Ascending aorta (tissue), 2 donors: ENCODE results near the gene HOMER1. TPM values are rescaled to one million over a fixed set of nuclear protein-coding genes. Genes with fewer than 3 reads are reported as not detected.

Experiments used
- DNase-seq, 2 donors: peaks; one replicate each; pipeline ENCODE4 v3.0.0-alpha.2; 2019; ENCODE audit warnings: low spot score in 2 of 2
- H3K27ac ChIP-seq, 2 donors: fragments of 200-600 bp; sonication (generic); one replicate each; pipeline ENCODE4 v1.5.1; 2016 to 2017; ENCODE audit warnings: mild to moderate bottlenecking in 1 of 2
- H3K27me3 ChIP-seq: fragments of 200-600 bp; sonication (generic); one replicate; pipeline ENCODE4 v1.5.1; 2017
- H3K36me3 ChIP-seq, 2 donors: fragments of 200-600 bp; sonication (generic); one replicate each; pipeline ENCODE4 v1.5.1; 2016
- H3K4me1 ChIP-seq, 2 donors: fragments of 200-600 bp; sonication (generic); one replicate each; pipeline ENCODE4 v1.5.1; 2016 to 2017; ENCODE audit warnings: mild to moderate bottlenecking in 1 of 2
- H3K4me3 ChIP-seq, 2 donors: fragments of 200-600 bp; sonication (generic); one replicate each; pipeline ENCODE4 v1.5.1; 2016 to 2017; ENCODE audit warnings: mild to moderate bottlenecking in 1 of 2
- H3K9me3 ChIP-seq, 2 donors: fragments of 200-600 bp; sonication (generic); one replicate each; pipeline ENCODE4 v1.5.1; 2016
- intact Hi-C: fragments of 100-400 bp; cut with DNase I; formaldehyde crosslinking; loops from one replicate; pipeline ENCODE4 v1.15.1; 2023
- total RNA-seq: library from RNA; depleted of rRNA; stranded (reverse); fragments of >200 nt; gene quantifications from one replicate; pipeline ENCODE4 v1.1.0, GENCODE V29; 2016
- TF ChIP-seq, protein P1 (sequence below), 3 experiments: fragments of 200-600 bp in 2 of 3; fragments of 450-650 bp in 1 of 3; sonication (generic) in 2 of 3; IDR thresholded peaks; one replicate each; pipeline ENCODE4 v1.5.1; 2016 to 2019; ENCODE audit warnings: antibody characterized with exemption in 3 of 3, mild to moderate bottlenecking in 1 of 3, moderate library complexity in 1 of 3

Gene HOMER1
- total RNA-seq, 1 donor from 2014 or later, result 2.3 TPM

GRCh38 chr5:79464278-79464677 lies 49.7 kb downstream of the HOMER1 start:
- intact Hi-C loops, result loop anchor here (2.0 to 10.0 kb wide), 2 partner anchors 329 to 443 kb away; no protein-coding TSS in a partner anchor
- no peak overlapping the region for H3K4me3 ChIP-seq
- TF ChIP-seq, protein P1, sequence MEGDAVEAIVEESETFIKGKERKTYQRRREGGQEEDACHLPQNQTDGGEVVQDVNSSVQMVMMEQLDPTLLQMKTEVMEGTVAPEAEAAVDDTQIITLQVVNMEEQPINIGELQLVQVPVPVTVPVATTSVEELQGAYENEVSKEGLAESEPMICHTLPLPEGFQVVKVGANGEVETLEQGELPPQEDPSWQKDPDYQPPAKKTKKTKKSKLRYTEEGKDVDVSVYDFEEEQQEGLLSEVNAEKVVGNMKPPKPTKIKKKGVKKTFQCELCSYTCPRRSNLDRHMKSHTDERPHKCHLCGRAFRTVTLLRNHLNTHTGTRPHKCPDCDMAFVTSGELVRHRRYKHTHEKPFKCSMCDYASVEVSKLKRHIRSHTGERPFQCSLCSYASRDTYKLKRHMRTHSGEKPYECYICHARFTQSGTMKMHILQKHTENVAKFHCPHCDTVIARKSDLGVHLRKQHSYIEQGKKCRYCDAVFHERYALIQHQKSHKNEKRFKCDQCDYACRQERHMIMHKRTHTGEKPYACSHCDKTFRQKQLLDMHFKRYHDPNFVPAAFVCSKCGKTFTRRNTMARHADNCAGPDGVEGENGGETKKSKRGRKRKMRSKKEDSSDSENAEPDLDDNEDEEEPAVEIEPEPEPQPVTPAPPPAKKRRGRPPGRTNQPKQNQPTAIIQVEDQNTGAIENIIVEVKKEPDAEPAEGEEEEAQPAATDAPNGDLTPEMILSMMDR (IDR thresholded peaks at IDR 0.05), result no peak
- H3K27ac ChIP-seq, result no peak overlapping the region
- H3K27me3 ChIP-seq, result no peaks in the 10 kb centered on the region
- H3K9me3 ChIP-seq, result no peaks in the 10 kb centered on the region
- H3K4me1 ChIP-seq, result no peaks in the 10 kb centered on the region
- DNase-seq, result no peak
- H3K36me3 ChIP-seq, result no peaks in the 10 kb centered on the region

DNA sequence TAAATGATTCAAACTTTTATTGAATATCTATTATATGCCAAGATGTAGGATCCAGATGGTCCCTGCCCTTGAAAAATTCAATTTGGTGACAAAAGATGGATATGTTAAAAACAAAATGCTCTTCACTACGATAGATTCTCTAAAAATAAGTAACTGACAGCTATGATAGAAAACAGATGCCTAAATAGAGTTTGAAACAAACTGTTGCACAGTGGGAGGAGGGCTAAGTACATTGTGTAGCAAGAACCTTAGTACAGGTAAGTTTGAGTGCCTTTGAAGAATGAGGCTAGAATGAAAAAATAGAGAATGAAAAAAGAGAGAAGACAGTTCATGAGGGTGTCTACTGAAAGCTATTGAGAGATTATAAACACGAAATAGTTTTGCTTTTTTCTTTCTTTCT lies 54.3 kb downstream of the HOMER1 start:
- H3K4me3 ChIP-seq, result no peak overlapping the region
- H3K9me3 ChIP-seq, result no peaks in the 10 kb centered on the region
- no peak overlapping the region for H3K27ac ChIP-seq
- H3K27me3 ChIP-seq, result no peaks in the 10 kb centered on the region
- no peaks in the 10 kb centered on the region for H3K4me1 ChIP-seq
- intact Hi-C loops, result loop anchor here (10.0 kb wide), 1 partner anchor 325 kb away; no protein-coding TSS in a partner anchor
- no peaks in the 10 kb centered on the region for H3K36me3 ChIP-seq
- TF ChIP-seq, protein P1 (IDR thresholded peaks at IDR 0.05), result no peak
- no peak for DNase-seq

DNA sequence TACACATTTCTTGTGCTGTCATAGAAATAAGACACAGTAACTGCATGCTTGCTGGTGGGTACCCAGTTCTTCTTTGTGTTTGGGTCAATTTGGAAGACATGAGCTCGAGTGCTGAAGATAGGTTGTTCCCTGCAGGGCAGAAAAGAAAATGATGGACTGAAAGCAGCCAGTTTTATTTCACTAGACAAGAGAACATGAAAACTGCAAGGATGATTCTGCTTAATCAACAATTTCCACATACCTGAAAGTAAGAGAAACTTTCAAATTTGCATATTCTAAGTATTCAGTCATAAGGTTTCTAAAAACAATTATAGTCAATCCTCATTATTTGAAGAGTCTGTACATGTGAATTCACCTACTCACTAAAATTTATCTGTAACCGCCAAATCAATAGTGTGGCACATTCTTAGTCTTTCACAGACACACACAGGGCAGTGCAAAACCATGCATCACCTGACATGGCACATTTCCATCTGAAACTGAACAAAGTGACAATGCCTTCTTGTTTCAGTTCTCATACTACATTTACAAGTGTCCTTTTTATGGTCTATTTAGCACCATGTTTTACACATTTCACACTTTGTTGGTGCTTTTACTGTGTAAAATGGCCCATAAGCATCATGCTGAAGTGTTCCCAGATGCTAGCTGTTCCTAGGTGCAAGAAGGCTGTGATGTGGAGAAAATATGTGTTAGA lies 56.9 kb downstream of the HOMER1 start:
- TF ChIP-seq, protein P1 (IDR thresholded peaks at IDR 0.05), result no peak
- Histone ChIP-seq H3K4me3 (no peak overlapping the region), H3K4me1 (no peaks in the 10 kb centered on the region), H3K36me3 (no peaks in the 10 kb centered on the region), H3K9me3 (no peaks in the 10 kb centered on the region), H3K27ac (no peak overlapping the region), H3K27me3 (no peaks in the 10 kb centered on the region)
- intact Hi-C loops, result no loop called here
- DNase-seq, result no peak

GRCh38 chr5:79456400-79456799 lies 57.5 kb downstream of the HOMER1 start:
- Histone ChIP-seq H3K4me1 (no peaks in the 10 kb centered on the region), H3K4me3 (no peak overlapping the region), H3K27ac (no peak overlapping the region), H3K27me3 (no peaks in the 10 kb centered on the region), H3K9me3 (no peaks in the 10 kb centered on the region), H3K36me3 (no peaks in the 10 kb centered on the region)
- intact Hi-C loops, result no loop called here
- TF ChIP-seq, protein P1 (IDR thresholded peaks at IDR 0.05), result no peak
- no peak for DNase-seq

GRCh38 chr5:79454043-79454442 lies 59.9 kb downstream of the HOMER1 start:
- Histone ChIP-seq H3K27ac (no peak overlapping the region), H3K27me3 (no peaks in the 10 kb centered on the region), H3K4me3 (no peak overlapping the region), H3K36me3 (no peaks in the 10 kb centered on the region), H3K4me1 (no peaks in the 10 kb centered on the region), H3K9me3 (no peaks in the 10 kb centered on the region)
- intact Hi-C loops, result no loop called here
- DNase-seq, result no peak
- TF ChIP-seq, protein P1 (IDR thresholded peaks at IDR 0.05), result no peak
